ENCODE measurements around the gene N4BP2L2.

Gene N4BP2L2

DNA sequence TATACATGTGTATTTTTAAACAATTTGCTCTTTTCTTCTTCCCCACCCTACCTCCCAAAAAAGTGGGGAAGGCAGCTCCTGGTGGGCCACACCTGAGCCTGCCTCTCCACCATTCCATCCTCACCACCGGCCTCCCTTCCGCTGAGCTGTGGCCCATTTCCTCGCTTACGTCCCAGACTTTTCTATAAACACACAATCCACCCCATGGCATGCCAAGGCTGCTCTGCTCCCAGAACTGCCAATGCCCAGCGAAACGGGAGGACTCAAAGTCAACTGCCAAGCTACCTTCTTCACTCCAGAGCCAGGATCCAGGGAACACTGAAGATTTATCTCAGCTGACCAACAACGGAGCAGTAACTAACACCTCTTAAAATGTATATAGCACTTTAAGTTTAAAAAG is 113.4 kb downstream of the N4BP2L2 start:
- H3K4me3 ChIP-seq (replicated peaks in 1 of 2; ENCODE audit: low read depth in 2 of 2, low read length in 2 of 2), result no peak overlapping the region
- TF ChIP-seq, protein P1, sequence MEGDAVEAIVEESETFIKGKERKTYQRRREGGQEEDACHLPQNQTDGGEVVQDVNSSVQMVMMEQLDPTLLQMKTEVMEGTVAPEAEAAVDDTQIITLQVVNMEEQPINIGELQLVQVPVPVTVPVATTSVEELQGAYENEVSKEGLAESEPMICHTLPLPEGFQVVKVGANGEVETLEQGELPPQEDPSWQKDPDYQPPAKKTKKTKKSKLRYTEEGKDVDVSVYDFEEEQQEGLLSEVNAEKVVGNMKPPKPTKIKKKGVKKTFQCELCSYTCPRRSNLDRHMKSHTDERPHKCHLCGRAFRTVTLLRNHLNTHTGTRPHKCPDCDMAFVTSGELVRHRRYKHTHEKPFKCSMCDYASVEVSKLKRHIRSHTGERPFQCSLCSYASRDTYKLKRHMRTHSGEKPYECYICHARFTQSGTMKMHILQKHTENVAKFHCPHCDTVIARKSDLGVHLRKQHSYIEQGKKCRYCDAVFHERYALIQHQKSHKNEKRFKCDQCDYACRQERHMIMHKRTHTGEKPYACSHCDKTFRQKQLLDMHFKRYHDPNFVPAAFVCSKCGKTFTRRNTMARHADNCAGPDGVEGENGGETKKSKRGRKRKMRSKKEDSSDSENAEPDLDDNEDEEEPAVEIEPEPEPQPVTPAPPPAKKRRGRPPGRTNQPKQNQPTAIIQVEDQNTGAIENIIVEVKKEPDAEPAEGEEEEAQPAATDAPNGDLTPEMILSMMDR (IDR thresholded peaks at IDR 0.05; ENCODE audit: low read depth, low read length), result no peak
- DNase-seq (ENCODE audit: low read depth in 2 of 2), result no peak

DNA sequence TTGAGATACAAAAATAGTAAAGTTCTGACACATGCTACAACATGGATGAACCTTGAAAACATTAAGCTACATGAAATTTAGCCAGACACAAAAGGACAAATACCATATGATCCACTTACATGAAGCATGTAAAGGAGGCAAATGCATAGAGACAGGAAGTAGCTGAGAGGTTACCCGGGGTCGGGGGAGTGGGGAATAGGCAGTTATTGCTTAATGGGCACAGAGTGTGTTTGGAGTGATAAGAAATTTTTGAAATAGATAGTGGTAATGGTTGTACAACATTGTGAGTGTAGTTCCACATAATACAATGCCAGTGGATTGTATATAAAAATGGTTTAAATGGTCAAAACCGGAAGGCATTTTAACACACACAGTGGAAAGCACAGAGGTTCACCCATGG is 115.0 kb downstream of the N4BP2L2 start:
- H3K4me3 ChIP-seq (replicated peaks in 1 of 2; ENCODE audit: low read depth in 2 of 2, low read length in 2 of 2), result no peak overlapping the region
- no peak for DNase-seq (ENCODE audit: low read depth in 2 of 2)
- TF ChIP-seq, protein P1 (IDR thresholded peaks at IDR 0.05; ENCODE audit: low read depth, low read length), result no peak

DNA sequence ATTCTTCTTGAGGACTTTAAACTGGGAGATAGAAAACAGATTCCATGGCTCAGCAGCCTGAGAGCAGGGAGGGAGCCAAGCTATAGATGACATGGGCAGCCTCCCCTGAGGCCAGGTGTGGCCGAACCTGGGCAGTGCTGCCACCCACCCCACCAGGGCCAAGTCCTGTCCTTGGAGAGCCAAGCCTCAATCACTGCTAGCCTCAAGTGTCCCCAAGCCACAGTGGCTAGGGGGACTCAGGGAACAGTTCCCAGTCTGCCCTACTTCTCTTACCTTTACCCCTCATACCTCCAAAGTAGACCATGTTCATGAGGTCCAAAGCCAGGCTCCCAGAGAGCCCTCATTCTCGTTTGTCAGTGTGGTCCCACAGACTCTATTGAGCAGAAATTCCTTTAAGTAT is 118.7 kb downstream of the N4BP2L2 start:
- TF ChIP-seq, protein P1 (IDR thresholded peaks at IDR 0.05; ENCODE audit: low read depth, low read length), result no peak
- DNase-seq (ENCODE audit: low read depth in 2 of 2), result no peak
- no peak overlapping the region for H3K4me3 ChIP-seq (replicated peaks in 1 of 2; ENCODE audit: low read depth in 2 of 2, low read length in 2 of 2)

DNA sequence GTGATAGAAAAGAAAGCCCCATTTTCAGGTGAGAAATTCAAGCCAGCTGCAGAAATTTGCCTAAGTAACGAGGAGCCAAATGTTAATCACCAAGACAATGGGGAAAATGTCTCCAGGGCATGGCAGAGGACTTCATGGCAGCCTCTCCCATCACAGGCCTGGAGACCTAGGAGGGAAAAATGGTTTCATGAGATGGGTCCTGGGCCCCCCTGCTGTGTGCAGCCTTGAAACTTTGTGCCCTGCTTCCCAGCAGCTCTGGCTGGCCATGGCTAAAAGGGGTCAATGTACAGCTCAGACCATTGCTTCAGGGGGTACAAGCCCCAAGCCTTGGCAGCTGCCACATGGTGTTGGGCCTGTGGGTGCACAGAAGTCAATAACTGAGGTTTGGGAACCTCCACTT is 120.6 kb downstream of the N4BP2L2 start:
- no peak for DNase-seq (ENCODE audit: low read depth in 2 of 2)
- TF ChIP-seq, protein P1 (IDR thresholded peaks at IDR 0.05; ENCODE audit: low read depth, low read length), result no peak
- H3K4me3 ChIP-seq (replicated peaks in 1 of 2; ENCODE audit: low read depth in 2 of 2, low read length in 2 of 2), result no peak overlapping the region

DNA sequence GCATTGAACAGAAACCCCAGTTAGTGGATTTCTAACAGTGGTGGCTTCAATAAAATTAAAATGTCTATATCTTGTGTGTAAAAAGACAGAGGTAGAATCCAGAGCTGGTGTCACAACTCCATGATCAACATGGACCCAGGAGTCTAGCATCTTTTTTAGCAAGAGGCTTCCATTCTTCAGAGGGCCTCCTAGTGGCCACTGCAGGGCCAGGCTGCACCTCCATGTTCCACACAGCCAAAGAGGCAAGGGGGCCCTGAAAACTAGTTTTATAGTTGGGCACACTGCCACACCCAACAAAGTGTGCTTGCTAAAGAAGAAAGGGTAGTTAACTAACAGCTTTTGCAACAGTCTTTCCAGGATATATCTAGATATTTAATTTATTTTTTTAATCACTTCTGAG is 123.6 kb downstream of the N4BP2L2 start:
- TF ChIP-seq, protein P1 (IDR thresholded peaks at IDR 0.05; ENCODE audit: low read depth, low read length), result peak; percentile 82
- peak; percentile 26 to 36 for DNase-seq (ENCODE audit: low read depth in 2 of 2)
- no peak overlapping the region for H3K4me3 ChIP-seq (replicated peaks in 1 of 2; ENCODE audit: low read depth in 2 of 2, low read length in 2 of 2)

DNA sequence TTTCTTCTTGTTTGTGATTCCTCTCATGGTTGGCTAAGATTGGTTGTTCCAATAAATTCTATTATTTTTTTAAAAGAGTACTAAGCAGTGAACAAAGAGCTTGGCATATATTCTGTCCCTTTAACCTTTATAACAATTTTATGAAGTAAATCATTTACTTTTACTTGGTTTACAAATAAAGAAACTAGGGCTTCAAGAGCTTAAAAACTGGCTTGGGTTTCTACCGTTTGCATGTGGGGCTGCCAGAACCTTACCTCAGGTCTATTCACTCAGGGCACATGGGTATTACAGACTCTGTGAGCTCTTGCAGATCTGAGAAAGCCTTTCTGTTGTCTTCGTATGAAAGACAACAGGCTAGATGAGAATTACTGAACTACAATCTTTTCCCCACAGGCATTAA is 124.0 kb downstream of the N4BP2L2 start:
- H3K4me3 ChIP-seq (replicated peaks in 1 of 2; ENCODE audit: low read depth in 2 of 2, low read length in 2 of 2), result no peak overlapping the region
- DNase-seq (ENCODE audit: low read depth in 2 of 2), result no peak
- TF ChIP-seq, protein P1 (IDR thresholded peaks at IDR 0.05; ENCODE audit: low read depth, low read length), result no peak

DNA sequence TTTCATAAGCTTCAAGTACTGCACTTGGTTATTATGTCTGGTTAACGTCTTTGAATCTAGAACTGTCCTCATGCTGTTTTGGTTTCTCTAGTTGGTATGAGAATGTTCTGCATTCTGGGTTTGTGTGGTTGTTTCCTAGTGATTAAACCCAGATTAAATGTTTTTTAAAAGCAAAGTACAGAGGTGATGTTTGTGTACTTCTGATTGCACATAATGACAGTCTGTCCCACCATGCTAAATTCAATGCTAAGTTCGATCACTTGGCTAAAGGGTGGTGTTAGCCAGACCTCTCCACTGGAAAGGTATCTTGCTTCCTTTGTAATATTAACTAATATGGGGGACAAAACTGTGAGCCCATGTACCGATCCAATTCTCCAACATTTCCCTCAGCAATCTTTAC is 125.3 kb downstream of the N4BP2L2 start:
- TF ChIP-seq, protein P1 (IDR thresholded peaks at IDR 0.05; ENCODE audit: low read depth, low read length), result no peak
- no peak for DNase-seq (ENCODE audit: low read depth in 2 of 2)

More for the DNA sequence above, 125.3 kb downstream of the N4BP2L2 start:
- no peak overlapping the region for H3K4me3 ChIP-seq (replicated peaks in 1 of 2; ENCODE audit: low read depth in 2 of 2, low read length in 2 of 2)

Data from cardiac fibroblast (primary cell).